ENCODE results near the gene AHCYL2.
"Not testable (repeated sequence)": the region's sequence is repeated elsewhere in the genome, so short reads cannot be mapped to it uniquely, and the experiment has no call there.

AHCYL2 gene

DNA sequence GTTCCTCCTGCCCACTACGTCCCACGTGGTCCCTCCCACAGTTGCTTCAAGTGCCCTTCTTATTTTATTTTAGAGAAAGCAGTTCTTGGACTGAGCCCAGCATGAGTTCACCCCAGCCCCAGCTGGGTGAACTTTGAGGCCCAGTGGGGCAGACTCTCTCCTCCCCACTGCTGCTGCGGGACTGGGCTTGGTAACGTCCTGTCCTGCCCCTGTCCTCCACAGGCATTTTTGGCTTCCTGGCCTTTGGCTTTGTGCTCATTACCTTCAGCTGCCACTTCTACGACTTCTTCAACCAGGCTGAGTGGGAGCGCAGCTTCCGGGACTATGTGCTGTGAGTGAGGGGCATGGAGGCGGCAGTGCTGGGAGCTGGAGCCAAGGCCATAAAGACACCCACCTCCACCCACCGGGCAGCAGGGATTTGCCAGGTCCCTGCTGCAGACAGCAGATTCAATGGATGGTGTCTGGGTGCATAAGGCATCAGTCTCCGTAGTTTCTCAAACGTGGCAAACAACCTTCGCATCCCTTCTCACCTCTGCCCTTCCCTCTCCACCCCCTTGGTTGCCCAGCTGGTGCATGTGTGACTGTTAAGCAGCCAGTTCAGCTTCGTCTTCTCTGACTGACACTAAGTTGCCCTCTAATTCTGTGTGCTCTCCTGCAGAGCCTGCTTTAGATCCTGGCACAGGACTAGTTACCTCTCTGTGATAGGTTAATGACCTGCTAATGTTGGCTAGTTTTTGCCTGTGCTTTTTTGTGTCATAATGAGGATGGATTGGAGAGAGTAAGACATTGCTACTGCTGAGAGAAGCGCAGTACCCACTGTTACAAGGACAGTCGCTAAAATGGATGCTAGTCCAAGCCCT, 15.5 kb upstream of the AHCYL2 start:
- DNase-seq (ENCODE audit: low read depth in 3 of 3), result no peak

DNA sequence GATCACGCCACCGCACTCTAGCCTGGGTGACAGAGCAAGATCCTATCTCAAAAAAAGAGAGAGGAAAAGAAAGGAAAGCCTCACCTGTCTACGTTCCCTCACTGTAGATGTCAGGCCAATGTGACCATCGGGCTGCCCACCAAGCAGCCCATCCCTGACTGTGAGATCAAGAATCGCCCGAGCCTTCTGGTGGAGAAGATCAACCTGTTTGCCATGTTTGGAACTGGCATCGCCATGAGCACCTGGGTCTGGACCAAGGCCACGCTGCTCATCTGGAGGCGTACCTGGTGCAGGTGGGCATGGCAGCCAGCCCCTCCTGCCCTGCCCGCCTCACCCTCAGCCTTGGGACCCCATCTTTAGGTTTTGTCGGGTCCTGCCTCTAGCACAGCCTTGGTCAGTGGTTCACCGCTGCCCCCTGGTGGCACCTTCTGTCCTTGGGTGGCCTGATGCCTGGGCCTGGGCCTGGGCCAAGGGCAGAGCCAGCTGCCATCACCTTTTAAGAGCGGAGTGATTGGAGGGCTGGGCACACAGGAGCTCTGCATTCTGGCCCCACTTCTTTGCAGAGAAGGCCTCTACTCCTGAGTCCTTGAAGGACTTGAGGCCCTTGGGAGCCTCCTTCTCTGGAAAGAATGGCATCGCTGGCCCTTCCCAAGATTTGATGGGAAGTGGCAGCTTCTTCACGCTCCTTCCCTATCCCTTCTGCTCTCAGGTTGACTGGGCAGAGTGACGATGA, 14.4 kb upstream of the AHCYL2 start:
- DNase-seq (ENCODE audit: low read depth in 3 of 3), result peak; percentile 23 to 51 (median 39)

DNA sequence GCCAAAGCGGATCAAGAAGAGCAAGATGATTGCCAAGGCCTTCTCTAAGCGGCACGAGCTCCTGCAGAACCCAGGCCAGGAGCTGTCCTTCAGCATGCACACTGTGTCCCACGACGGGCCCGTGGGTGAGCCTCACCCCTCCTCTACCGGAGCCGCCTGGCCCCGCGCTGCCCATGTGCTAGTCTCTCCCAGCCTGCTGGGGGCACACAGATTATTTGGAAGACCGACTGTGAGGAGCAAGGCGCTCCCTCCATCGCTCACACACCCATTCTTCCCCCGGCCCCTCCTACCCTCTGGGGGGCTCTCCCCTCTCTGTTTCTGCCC, 13.9 kb upstream of the AHCYL2 start:
- no peak for DNase-seq (ENCODE audit: low read depth in 3 of 3)

DNA sequence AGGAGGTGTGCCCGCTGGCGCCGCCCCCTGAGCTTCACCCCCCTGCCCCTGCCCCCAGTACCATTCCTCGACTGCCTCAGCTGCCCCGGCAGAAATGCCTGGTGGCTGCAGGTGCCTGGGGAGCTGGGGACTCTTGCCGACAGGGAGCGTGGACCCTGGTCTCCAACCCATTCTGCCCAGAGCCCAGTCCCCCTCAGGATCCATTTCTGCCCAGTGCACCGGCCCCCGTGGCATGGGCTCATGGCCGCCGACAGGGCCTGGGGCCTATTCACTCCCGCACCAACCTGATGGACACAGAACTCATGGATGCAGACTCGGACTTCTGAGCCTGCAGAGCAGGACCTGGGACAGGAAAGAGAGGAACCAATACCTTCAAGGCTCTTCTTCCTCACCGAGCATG, 12.7 kb upstream of the AHCYL2 start:
- DNase-seq (ENCODE audit: low read depth in 3 of 3), result no peak

DNA sequence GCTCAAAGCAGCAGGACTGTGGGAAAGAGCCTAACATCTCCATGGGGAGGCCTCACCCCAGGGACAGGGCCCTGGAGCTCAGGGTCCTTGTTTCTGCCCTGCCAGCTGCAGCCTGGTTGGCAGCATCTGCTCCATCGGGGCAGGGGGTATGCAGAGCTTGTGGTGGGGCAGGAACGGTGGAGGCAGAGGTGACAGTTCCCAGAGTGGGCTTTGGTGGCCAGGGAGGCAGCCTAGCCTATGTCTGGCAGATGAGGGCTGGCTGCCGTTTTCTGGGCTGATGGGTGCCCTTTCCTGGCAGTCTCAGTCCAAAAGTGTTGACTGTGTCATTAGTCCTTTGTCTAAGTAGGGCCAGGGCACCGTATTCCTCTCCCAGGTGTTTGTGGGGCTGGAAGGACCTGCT, 12.2 kb upstream of the AHCYL2 start:
- no peak for DNase-seq (ENCODE audit: low read depth in 3 of 3)

DNA sequence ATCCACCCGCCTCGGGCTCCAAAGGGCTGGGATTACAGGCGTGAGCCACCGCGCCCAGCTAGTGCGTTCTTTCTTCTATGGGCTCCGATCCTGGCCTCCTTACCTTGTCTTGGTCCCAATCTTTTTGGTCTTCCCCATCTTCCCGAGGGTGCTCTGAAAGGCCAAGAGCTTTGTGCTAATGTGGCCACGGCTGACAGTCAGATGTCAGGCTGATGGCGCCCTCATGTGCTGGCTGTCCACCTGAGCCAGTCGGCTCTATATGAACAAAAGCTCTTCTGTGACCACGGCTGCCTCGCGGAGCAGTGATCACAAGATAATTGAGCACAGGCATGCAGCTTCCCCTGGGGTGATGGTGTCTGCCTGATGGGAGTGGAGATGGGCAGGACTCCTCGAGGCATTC, 11.0 kb upstream of the AHCYL2 start:
- DNase-seq (ENCODE audit: low read depth in 3 of 3), result no peak

DNA sequence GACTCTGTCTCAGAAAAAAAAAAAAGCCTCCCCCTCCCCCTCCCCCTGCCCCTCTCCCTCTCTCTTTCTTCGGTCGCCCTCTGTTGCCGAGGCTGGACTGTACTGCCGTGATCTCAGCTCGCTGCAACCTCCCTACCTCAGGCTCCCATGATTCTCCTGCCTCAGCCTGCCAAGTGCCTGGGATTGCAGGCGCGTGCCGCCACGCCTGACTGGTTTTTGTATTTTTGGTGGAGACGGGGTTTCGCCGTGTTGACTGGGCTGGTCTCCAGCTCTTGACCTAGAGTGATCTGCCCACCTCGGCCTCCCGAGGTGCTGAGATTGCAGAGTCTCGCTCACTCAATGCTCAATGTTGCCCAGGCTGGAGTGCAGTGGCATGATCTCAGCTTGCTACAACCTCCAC, 9.1 kb upstream of the AHCYL2 start:
- not testable (repeated sequence) for DNase-seq (ENCODE audit: low read depth in 3 of 3)

DNA sequence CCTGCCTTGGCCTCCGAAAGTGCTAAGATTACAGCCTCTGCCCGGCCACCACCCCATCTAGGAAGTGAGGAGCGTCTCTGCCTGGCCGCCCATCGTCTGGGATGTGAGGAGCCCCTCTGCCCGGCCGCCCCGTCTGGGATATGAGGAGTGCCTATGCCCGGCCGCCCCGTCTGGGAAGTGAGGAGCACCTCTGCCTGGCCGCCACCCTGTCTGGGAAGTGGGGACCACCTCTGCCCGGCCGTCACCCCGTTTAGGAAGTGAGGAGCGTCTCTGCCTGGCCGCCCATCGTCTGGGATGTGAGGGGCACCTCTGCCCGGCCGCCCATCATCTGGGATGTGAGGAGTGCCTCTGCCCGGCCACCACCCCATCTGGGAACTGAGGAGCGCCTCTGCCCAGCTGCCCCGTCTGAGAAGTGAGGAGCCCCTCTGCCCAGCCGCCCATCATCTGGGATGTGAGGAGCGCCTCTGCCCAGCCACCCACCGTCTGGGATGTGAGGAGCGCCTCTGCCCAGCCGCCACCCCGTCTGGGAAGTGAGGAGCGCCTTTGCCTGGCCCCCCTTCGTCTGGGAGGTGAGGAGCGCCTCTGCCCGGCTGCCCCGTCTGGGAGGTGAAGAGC, 8.6 kb upstream of the AHCYL2 start:
- DNase-seq (ENCODE audit: low read depth in 3 of 3), result not testable (repeated sequence)

DNA sequence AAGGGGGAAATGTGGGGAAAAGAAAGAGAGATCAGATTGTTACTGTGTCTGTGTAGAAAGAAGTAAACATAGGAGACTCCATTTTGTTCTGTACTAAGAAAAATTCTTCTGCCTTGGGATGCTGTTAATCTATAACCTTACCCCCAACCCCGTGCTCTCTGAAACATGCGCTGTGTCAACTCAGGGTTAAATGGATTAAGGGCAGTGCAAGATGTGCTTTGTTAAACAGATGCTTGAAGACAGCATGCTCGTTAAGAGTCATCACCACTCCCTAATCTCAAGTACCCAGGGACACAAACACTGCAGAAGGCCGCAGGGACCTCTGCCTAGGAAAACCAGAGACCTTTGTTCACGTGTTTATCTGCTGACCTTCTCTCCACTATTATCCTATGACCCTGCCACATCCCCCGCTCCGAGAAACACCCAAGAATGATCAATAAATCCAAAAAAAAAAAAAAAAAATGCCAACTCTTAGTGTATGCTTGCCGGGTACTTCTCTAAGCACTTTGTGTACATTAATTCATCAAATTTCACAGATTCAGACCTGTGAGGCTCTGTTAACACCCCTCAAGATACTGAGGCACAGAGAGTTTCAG, 7.9 kb upstream of the AHCYL2 start:
- DNase-seq (ENCODE audit: low read depth in 3 of 3), result not testable (repeated sequence)

DNA sequence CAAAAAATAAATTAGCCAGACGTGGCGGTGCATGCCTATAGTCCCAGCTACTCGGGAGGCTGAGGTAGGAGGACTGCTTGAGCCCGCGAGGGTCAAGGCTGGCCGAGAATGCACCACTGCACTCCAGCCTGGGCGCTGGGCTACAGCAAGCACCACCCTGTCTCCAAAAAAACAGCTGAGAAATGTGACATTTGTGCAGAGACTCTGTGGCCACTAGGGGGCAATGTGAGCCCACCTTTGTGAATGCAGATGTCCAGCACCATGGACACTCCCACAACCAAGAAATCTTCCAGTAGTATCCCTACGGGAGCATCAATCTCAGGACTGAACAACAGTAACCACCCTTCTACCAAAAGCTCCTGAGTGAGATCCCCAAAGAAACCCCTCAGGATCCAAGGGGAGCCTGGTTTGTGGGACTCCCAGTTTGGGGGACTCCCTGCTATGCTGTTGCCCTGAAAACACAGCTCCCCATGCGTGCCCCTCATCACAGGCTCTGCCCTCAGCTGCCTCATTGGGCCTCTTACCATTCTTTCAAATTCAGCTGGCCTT, 6.2 kb upstream of the AHCYL2 start:
- peak; percentile 44 to 65 (median 58) for DNase-seq (ENCODE audit: low read depth in 3 of 3)

DNA sequence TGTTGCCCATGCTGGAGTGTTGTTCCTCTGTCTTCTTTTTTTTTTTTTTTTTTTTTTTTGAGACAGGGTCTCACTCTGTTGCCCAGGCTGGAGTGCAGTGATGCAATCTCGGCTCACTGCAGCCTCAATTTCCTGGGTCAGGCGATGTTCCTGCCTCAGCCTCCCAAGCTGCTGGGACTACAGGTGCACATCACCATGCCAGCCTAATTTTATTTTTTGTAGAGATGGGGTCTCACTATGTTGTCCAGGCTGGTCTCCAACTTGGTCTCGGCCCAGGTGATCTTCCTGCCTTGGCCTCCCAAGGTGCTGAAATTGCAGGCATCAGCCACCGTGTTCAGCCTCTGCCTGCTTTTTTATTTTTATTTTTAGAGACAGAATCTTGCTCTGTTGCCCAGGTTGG, 5.7 kb upstream of the AHCYL2 start:
- DNase-seq (ENCODE audit: low read depth in 3 of 3), result not testable (repeated sequence)

DNA sequence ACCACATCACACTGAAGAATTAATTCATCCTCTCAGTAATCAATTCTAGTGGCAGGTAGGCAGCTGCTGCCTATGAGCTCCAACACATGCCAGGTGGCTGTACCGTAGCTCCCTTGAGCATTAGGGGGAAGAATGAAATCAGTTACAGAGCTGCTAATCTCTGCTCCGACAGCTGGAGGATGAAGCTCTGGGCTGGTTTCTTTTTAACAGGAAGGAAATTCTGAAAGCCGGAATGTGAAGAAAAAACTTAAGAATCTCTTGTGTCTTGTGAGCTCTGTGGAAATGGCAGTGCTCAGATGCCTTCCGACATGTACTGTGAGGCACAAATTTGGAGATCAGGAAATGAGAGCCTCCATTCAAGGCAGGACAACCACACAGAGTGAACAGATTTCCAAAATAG, 2.8 kb upstream of the AHCYL2 start:
- no peak for DNase-seq (ENCODE audit: low read depth in 3 of 3)

DNA sequence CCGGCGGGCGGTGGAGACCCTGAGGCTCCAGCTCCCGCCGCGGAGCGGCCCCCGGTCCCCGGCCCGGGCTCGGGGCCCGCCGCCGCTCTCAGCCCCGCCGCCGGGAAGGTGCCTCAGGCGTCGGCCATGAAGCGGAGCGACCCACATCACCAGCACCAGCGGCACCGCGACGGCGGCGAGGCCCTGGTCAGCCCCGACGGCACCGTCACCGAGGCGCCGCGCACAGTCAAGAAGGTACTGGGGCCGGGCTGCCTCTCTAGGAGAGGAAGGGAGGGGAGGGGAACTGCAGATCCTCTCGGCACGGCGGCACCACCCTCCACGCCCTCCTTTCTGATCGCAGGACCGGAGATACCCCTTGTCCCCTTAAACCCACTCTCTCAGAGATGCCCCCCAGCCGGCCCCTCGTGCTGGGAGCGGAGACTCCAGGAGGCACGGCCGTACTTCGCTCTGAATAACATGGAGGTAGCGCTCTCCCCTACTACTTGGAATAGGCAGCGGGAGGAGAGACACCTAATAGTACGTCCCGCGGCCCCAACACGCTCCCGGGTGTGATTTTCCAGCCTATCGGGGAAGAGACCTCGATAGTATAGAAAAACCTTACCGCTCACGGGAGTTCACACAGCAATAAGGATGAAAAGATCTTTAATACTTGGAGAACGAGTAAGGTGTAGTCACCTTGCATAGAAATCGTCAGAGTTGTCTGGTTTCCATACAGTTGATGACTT, 538 bp downstream of the AHCYL2 start:
- peak; percentile 27 to 42 (median 29) for DNase-seq (ENCODE audit: low read depth in 3 of 3)

DNA sequence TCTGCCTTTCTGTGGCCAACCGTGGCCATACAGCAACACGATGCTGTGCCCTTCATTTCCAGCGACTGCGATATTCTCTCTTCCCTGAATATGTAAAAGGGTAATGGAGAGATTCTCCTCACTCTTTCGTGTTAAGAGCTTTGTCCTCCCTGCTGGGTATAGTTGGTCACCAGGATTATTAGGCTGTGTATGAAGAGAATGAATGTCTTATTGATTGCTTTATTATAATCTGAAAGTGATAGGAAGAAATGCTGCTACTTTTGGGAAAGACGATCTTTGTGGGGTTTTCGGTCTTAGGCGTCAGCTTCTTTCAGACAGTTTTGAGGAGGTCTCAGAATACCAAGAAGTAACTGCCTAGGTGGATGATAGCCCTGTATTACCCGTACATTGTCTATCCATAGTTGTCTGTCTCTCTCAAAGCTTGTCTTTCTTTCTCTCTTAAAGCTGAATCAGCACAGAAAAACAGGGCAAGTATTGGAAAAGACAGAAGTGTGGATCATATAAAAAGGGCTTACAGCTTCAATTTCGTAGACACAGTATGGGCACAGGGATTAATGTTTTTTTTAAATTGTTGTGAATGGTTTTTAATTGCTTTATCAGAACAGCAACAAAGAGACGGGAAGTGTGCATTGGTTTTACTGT, 1.2 kb downstream of the AHCYL2 start:
- DNase-seq (ENCODE audit: low read depth in 3 of 3), result no peak

DNA sequence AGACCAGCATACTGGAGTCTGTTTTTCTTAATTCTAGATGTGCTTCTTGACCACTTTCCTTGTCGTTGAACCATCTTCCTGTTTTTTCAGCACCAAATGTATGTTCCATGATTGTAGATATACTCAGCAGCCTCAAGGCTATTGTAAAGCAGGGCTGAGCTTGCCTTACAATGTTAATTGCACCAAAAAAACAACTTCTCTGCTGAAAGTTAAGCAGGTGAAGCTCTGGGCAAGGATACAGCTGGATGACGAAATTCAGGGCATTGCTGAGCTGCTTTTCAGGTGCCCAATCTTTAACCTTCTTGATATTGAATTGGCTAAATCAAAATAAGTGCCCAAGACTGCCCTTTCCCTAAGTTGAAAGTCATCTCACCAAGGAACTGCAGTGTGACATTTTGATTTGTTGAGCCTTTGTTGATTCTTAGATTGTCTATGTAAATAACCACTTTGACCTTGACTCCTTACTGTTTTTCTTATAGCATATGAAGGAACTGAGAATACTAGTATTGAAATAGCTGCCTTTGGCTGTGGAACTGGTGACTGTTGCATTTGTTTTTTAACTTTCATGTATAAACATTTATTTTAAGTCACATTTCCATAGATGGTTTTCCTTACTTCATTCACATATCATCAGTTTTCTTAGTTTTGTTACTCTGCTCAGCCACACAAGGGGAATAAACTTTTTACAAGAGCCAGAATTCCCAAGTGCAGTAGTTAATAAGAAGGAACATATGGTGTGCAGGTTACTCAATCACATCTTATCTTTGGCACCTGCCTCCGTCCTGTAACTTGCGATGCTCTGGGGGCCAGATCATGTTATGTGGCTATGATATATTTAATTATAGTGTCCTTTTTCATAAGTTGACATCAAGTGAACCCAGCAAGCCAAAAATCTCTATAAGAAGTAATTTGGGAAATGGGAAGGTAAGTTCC, 3.1 kb downstream of the AHCYL2 start:
- no peak for DNase-seq (ENCODE audit: low read depth in 3 of 3)

DNA sequence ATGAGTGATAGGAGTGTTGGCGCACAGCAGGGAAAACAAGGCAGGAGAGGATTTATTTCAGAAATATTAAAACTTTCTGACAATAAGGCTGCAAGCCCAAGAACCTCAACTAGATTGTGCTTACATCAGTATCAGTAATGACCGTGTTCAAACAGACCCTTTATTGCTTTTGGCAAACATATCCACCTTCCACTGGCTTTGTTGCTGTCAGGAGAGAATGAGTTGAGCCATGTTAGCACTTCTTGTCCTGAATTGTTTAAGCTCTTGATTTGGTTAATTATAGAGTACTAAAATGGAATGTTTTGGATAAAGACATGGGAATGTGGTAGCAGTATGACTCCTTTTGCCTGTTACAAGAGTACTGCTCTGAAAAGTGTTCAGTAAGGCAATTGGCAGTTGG, 3.8 kb downstream of the AHCYL2 start:
- DNase-seq (ENCODE audit: low read depth in 3 of 3), result no peak

DNA sequence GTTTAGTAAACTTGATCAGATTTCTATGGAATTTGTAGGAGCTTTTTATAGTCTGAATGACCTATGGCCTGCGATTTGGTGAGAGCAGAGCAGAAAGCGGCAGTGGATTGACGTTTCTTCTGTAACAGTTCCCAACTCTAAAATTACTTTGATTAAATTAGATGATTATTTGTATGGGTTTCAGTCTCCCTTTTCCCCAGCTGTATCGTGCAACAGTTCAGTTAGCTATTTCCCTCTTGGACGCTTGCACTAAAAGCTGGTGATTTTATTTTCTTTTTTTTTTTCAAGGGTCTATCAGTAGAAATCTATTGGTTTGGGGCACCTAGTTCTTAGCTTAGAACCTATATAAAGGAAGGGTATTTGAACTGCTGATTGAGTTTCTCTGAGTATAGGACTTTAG, 6.8 kb downstream of the AHCYL2 start:
- DNase-seq (ENCODE audit: low read depth in 3 of 3), result no peak

DNA sequence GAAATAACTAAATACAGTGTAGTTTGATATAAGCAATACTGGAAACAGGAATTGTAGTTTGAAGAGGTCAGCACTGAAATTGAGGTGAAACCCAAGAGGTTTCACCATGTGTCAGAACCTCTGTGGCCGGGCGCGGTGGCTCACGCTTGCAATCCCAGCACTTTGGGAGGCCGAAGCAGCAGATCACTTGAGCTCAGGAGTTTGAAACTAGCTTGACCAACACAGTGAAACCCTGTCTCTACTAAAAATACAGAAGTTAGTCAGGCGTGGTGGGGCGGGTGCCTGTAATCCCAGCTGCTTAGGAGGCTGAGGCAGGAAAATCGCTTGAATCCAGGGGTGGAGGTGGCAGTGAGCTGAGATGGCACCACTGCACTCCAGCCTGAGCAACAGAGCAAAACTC, 13.7 kb downstream of the AHCYL2 start:
- no peak for DNase-seq (ENCODE audit: low read depth in 3 of 3)

DNA sequence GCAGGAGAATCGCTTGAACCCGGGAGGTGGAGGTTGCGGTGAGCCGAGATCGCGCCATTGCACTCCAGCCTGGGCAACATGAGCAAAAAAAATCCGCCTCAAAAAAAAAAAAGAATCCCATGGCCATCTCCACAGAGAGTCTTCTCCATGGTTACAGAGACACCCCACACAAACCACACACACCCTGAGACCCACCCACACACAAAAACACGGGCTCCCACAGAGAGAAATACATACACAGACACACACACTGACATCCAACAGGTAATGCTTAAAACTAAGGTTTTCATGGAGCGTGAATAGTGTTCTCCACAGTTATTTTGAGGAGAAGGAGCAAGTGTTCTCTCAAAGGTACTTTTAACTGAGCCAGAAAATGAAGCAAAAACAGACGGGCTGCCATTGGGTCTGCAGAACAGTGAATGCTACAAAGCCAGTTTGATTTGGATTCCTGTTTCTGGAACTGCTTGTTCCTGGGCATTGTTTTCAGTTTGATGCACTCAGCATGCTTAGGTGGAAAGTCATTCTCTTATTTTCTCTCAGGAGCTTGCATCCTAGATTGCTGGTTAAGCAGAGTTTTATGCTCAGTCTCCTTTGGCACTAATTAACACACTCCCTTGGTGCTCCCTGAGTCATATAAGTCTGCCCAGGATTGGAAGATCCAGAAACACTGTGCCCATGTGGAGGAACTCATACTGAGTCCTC, 15.4 kb downstream of the AHCYL2 start:
- no peak for DNase-seq (ENCODE audit: low read depth in 3 of 3)
